Esophagus (tissue), 2 donors: ENCODE data around the gene EIF2S2. TPM values are rescaled to one million over a fixed set of nuclear protein-coding genes. Genes with fewer than 3 reads are reported as not detected.

Experiments
- H3K27ac ChIP-seq, 2 donors: one replicate each; pipeline ENCODE4 v1.5.1; 2013; ENCODE audit warnings: low read depth in 2 of 2, mild to moderate bottlenecking in 2 of 2, inconsistent platforms in 1 of 2, low read length in 1 of 2, moderate library complexity in 1 of 2
- H3K27me3 ChIP-seq, 2 donors: one replicate each; pipeline ENCODE4 v1.6.1; 2013; ENCODE audit warnings: low read length in 2 of 2, control low read depth in 1 of 2, mild to moderate bottlenecking in 1 of 2; ENCODE audit not compliant: insufficient read depth in 2 of 2, control insufficient read depth in 1 of 2
- H3K36me3 ChIP-seq, 2 donors: one replicate each; pipeline ENCODE4 v1.6.1; 2013; ENCODE audit warnings: low read length in 1 of 2; ENCODE audit not compliant: control insufficient read depth in 2 of 2, insufficient read depth in 2 of 2
- H3K4me1 ChIP-seq, 2 donors: one replicate each; pipeline ENCODE4 v1.6.1; 2013; ENCODE audit warnings: low read length in 1 of 2; ENCODE audit not compliant: control insufficient read depth in 2 of 2, insufficient read depth in 2 of 2
- H3K4me3 ChIP-seq, 2 donors: one replicate each; pipeline ENCODE4 v1.5.1; 2013; ENCODE audit warnings: low read length in 2 of 2, mild to moderate bottlenecking in 2 of 2, low read depth in 1 of 2, moderate library complexity in 1 of 2
- H3K9me3 ChIP-seq, 2 donors: one replicate each; pipeline ENCODE4 v1.6.1; 2013; ENCODE audit warnings: mild to moderate bottlenecking in 2 of 2, low read depth in 1 of 2, low read length in 1 of 2, moderate library complexity in 1 of 2; ENCODE audit not compliant: control insufficient read depth in 2 of 2, insufficient read depth in 1 of 2
- WGBS, 2 donors: extraction: QIAGEN DNeasy Blood & Tissue Kit; methylation state at CpG; one replicate each; pipeline ENCODE4 v1.1.7; 2013; 5-methylcytosine and 5-hydroxymethylcytosine counted together
- polyA plus RNA-seq, 2 donors: library from polyadenylated mRNA; stranded (reverse); fragments of 200-250 nt; gene quantifications; one replicate each; pipeline ENCODE4 v1.2.3, GENCODE V29; 2013
- donor health status: healthy with polysubstance abuse.
- donor health status: Bipolar disorder and iron deficiency.

The EIF2S2 gene
- polyA plus RNA-seq, 2 donors = 25.7 to 62.3 TPM

DNA sequence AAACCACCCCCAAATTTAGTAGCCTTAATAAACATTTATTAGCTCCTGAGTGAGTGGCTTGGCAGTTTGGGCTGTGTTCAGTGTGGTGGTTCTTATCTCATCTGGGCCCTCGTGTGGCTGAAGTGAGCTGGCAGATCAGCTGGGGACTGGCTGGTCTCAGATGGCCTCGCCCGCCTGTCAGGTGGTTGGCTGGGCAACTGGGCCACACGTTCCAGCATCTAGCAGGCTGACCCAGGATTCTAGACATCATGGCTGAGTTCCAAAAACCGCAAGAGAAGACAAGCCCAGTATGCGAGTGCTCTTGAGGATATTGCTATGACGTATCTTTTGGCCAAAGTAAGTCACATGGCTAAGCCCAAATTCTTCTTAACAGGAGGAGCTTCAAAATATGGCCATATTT lies 28.9 kb downstream of the EIF2S2 start:
- 25 to 28% methylated on average over 7 of the region's 7 CpGs for WGBS, 2 donors
- H3K27ac ChIP-seq = peak overlapping the region in 1 of 2 donors; percentile 6
- H3K36me3 ChIP-seq = peaks cover 18 to 35% of the 10 kb centered on the region in 2 donors
- peaks cover 0 to 6% of the 10 kb centered on the region in 2 donors for H3K4me1 ChIP-seq
- H3K4me3 ChIP-seq = no peak overlapping the region
- no peaks in the 10 kb centered on the region for H3K27me3 ChIP-seq
- no peaks in the 10 kb centered on the region for H3K9me3 ChIP-seq

DNA sequence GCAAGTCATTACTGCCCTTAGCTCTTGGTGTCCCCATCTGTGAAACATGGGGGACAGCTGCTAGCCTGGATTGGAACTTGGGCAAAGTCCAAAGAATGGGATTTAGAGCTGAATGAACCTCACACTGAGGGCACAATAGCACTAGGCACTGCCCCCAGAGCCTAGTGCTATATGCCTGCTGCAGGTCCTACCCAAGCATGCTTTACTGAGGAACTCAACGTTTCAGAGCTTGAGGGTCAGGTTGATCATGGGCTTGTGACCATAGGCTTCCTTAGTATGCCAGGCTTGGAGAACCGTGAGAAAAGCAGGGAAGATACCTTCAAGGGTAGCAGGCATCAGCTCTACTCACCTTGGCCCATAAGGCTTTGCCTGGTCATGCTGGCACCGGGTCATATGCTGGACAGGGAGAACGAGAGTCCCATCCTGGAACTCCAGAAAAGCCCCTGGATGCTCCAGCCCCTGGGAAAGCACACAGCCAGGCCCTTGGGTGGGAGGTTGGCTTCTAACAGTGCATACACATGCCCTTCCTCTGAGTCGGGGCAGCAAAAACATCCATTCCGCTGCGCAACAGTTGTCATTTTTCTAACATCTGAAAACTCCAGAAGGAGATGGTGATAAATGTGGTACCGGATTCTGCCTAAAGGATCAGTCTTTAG lies 29.7 kb downstream of the EIF2S2 start:
- H3K27me3 ChIP-seq = no peaks in the 10 kb centered on the region
- H3K27ac ChIP-seq = peak overlapping the region in 1 of 2 donors; percentile 17
- H3K36me3 ChIP-seq = peaks cover 19 to 43% of the 10 kb centered on the region in 2 donors
- WGBS, 2 donors = 90 to 93% methylated on average over 8 of the region's 8 CpGs
- H3K9me3 ChIP-seq = no peaks in the 10 kb centered on the region
- H3K4me3 ChIP-seq = no peak overlapping the region
- peaks cover 0 to 6% of the 10 kb centered on the region in 2 donors for H3K4me1 ChIP-seq

DNA sequence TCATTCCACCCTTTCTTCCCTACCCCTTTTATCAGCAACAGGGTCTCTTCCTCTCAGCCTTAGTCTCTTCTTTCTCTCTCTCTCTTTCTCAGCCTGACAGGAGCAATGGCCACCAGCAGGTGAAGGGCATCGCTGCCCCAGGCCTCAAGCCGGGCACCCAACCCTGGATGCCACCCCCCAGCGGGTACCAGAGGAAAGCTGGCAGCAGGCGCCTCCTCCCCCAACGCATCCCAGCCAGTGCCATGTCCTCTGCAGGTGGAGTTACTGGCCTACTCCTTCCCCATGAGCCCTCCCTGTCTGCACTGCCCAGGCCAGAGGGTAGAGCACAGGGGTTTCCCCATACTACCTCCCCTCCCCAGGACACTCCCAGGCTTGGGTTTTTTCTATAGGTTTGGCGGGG lies 32.2 kb downstream of the EIF2S2 start:
- Histone ChIP-seq H3K36me3 (peaks cover 23 to 57% of the 10 kb centered on the region in 2 donors), H3K27ac (no peak overlapping the region), H3K9me3 (no peaks in the 10 kb centered on the region), H3K27me3 (no peaks in the 10 kb centered on the region), H3K4me1 (peaks cover 0 to 6% of the 10 kb centered on the region in 2 donors), H3K4me3 (no peak overlapping the region)
- 95 to 100% methylated on average over 6 of the region's 6 CpGs for WGBS, 2 donors

DNA sequence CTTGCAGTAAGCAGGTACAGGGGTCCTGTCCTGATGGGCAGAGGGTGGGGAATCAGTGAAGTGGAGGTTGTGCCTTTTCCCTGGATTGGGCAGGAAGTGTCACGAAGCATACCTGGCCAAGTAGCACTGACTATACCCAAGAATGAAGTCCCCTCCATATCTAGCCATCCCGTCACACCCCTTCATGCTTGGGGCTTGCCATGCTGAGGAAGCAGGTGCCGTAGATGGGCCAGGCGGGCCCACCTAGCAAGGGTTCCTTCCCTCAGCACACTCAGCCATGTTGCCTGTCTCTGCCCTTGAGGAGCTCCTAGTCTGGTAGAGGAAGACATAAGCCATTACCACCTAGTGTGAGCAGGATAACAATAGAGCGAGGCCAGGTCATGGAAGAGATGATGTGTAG lies 33.5 kb downstream of the EIF2S2 start:
- Histone ChIP-seq H3K27ac (no peak overlapping the region), H3K4me3 (no peak overlapping the region), H3K4me1 (peaks cover 0 to 6% of the 10 kb centered on the region in 2 donors), H3K27me3 (no peaks in the 10 kb centered on the region), H3K9me3 (no peaks in the 10 kb centered on the region), H3K36me3 (peaks cover 24 to 60% of the 10 kb centered on the region in 2 donors)
- 97 to 100% methylated on average over 5 of the region's 5 CpGs for WGBS, 2 donors

DNA sequence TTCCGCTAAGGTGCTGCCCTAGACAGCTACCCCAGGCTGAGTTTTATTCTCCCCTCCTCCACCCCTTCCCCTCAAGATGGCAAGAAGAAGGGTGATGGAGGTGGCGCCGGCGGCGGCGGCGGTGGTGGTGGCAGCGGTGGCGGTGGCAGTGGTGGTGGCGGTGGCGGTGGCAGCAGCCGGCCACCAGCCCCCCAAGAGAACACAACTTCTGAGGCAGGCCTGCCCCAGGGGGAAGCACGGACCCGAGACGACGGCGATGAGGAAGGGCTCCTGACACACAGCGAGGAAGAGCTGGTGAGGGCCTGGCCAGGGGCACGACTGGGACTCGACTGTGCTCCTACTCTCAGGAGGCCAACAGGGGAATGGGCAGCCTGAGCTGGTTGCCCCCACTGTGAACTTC lies 35.1 kb downstream of the EIF2S2 start:
- no peak overlapping the region for H3K27ac ChIP-seq
- H3K9me3 ChIP-seq = no peaks in the 10 kb centered on the region
- H3K36me3 ChIP-seq = peaks cover 19 to 66% of the 10 kb centered on the region in 2 donors
- H3K4me3 ChIP-seq = no peak overlapping the region
- H3K4me1 ChIP-seq = no peaks in the 10 kb centered on the region
- H3K27me3 ChIP-seq = no peaks in the 10 kb centered on the region
- 97 to 98% methylated on average over 19 to 20 of the region's 20 CpGs for WGBS, 2 donors

DNA sequence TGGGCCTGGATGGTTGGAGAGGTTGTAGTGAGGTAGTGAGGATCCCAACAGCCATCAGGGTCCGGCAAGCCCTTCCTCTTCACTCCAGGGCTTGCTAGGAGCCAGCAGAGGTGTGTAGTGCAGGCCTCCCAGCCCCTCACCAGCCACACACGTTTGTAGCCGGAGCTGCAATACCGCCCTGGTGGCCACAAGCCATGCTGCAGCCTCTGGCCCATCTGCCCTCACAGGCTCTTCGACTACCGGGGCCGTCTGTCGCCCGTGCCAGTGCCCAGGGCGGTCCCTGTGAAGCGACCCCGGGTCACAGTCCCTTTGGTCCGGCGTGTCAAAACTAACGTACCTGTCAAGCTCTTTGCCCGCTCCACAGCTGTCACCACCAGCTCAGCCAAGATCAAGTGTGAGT lies 36.4 kb downstream of the EIF2S2 start:
- 90 to 92% methylated on average over 16 of the region's 16 CpGs for WGBS, 2 donors
- H3K36me3 ChIP-seq = peaks cover 12 to 57% of the 10 kb centered on the region in 2 donors

DNA sequence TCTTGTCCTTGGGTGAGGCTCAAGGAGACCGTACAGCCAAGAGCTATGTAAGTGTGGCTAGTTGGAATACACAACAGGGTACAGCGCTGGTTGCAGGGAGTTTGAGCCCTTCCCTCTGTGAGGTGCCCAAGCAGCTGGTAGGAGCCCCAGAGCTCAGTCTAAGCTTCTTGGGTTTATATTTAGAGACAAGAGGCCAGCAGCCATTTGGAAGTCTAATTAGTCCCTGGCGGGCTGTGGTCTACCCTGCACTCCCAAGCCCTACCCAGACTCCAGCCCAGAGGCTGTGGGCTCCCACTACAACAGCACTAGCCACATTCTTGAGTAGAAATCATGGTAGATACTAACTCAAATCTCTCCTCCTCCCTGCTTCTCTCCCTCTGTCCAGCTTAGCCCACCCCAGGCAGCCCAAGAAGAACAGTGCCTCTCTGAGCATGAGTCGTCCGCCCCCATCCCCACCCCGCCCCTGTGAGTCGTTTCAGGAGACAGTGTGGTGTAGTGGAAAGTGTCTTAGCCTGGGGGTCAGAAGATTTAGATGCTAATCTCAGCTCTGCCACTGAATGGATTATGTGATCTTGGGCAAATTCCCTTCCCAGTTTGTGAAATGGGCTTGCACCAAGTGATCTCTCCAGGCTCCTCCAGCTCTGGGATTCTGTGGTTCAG lies 37.8 kb downstream of the EIF2S2 start:
- H3K27ac ChIP-seq = no peak overlapping the region
- H3K4me3 ChIP-seq = no peak overlapping the region
- H3K4me1 ChIP-seq = peaks cover 0 to 3% of the 10 kb centered on the region in 2 donors
- no peaks in the 10 kb centered on the region for H3K9me3 ChIP-seq
- H3K36me3 ChIP-seq = peaks cover 12 to 47% of the 10 kb centered on the region in 2 donors
- no peaks in the 10 kb centered on the region for H3K27me3 ChIP-seq
- 74 to 77% methylated on average over 7 of the region's 7 CpGs for WGBS, 2 donors

More for the DNA sequence above, 36.4 kb downstream of the EIF2S2 start:
- no peaks in the 10 kb centered on the region for H3K4me1 ChIP-seq
- no peak overlapping the region for H3K27ac ChIP-seq
- no peak overlapping the region for H3K4me3 ChIP-seq
- H3K9me3 ChIP-seq = no peaks in the 10 kb centered on the region
- H3K27me3 ChIP-seq = no peaks in the 10 kb centered on the region

DNA sequence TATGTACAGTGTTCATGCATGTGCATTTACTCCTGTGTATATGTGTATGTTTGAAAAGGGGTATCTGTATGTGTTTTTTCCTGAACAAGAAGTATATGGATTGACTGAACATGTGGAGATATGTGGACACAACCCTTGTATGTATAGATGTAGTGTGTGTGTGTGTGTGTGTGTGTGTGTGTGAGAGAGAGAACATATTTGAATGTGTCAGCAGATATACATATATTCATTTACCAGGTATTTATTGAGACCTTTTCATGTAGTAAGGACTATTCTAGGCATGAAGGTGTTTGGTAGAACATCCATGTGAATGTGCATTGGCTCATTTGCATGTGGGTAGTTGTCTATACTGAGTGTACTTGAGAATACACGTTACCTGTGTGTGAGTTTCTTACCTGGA lies 39.3 kb downstream of the EIF2S2 start:
- no peaks in the 10 kb centered on the region for H3K9me3 ChIP-seq
- 89 to 90% methylated on average over 1 of the region's 1 CpG for WGBS, 2 donors
- H3K27me3 ChIP-seq = no peaks in the 10 kb centered on the region
- no peak overlapping the region for H3K4me3 ChIP-seq
- H3K27ac ChIP-seq = no peak overlapping the region
- peaks cover 0 to 3% of the 10 kb centered on the region in 2 donors for H3K4me1 ChIP-seq
- H3K36me3 ChIP-seq = peaks cover 6 to 33% of the 10 kb centered on the region in 2 donors

DNA sequence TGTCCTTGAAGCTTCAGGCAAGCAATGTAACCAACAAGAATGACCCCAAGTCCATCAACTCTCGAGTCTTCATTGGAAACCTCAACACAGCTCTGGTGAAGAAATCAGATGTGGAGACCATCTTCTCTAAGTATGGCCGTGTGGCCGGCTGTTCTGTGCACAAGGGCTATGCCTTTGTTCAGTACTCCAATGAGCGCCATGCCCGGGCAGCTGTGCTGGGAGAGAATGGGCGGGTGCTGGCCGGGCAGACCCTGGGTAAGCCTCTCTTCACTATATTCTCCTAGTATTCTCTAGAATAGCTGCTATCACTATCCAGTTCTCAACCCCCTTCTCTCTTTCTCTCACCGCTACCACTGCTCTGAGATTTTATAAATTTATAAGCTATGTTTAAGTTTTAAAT lies 40.0 kb downstream of the EIF2S2 start:
- 92 to 99% methylated on average over 8 of the region's 8 CpGs for WGBS, 2 donors
- Histone ChIP-seq H3K9me3 (no peaks in the 10 kb centered on the region), H3K27ac (no peak overlapping the region), H3K27me3 (no peaks in the 10 kb centered on the region), H3K36me3 (peaks cover 3 to 28% of the 10 kb centered on the region in 2 donors), H3K4me3 (no peak overlapping the region), H3K4me1 (peaks cover 0 to 3% of the 10 kb centered on the region in 2 donors)

DNA sequence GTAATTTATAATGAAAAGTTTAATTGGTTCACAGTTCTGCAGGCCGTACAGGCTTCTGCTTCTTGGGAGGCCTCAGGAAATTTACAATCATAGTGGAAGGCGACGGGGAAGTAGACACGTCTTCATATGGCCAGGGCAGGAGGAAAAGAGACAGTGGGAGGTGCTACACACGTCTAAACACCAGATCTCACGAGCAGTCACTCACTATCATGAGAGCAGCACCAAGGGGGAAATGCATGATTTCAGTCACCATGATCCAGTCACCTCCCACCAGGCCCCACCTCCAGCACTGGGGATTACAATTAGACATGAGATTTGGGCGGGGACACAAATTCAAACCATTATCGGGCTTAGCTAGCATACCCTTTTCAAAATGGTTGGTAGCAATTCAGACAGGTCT lies 41.2 kb downstream of the EIF2S2 start:
- no peaks in the 10 kb centered on the region for H3K27me3 ChIP-seq
- H3K9me3 ChIP-seq = no peaks in the 10 kb centered on the region
- 79% methylated on average over 8 of the region's 8 CpGs for WGBS, 2 donors
- H3K27ac ChIP-seq = no peak overlapping the region
- peaks cover 0 to 3% of the 10 kb centered on the region in 2 donors for H3K4me1 ChIP-seq
- peaks cover 3 to 17% of the 10 kb centered on the region in 2 donors for H3K36me3 ChIP-seq
- H3K4me3 ChIP-seq = no peak overlapping the region
